Panc1 (cell line): ENCODE data around the gene CA5A.

Experiments
- CTCF ChIP-seq: fragments of 450-650 bp; IDR thresholded peaks from 2 replicates; pipeline ENCODE4 v1.5.1; 2017; ENCODE audit warnings: mild to moderate bottlenecking
- POLR2AphosphoS5 ChIP-seq: IDR thresholded peaks from 2 replicates; pipeline ENCODE4 v1.6.1; 2012; ENCODE audit warnings: mild to moderate bottlenecking, low read depth, low read length, moderate library complexity
- REST ChIP-seq, 2 experiments: IDR thresholded peaks; 2 replicates each; pipeline ENCODE4 v1.6.1; 2011 to 2012; ENCODE audit warnings: low read depth in 2 of 2, control low read depth in 1 of 2, low read length in 1 of 2, mild to moderate bottlenecking in 1 of 2, moderate library complexity in 1 of 2; ENCODE audit not compliant: insufficient read depth in 1 of 2
- SIN3A ChIP-seq: IDR thresholded peaks from 2 replicates; pipeline ENCODE4 v1.6.1; 2012; ENCODE audit warnings: low read depth, mild to moderate bottlenecking, low read length, moderate library complexity, borderline replicate concordance; ENCODE audit not compliant: insufficient read depth
- TCF7L2 ChIP-seq: IDR thresholded peaks from 2 replicates; pipeline ENCODE4 v1.6.1; 2011; ENCODE audit warnings: mild to moderate bottlenecking, low read depth, low read length, inconsistent platforms

- TF ChIP-seq CTCF (peak; percentile 92), SIN3A (no peak), REST (IDR thresholded peaks at IDR 0.05; ENCODE audit: insufficient read depth in 1 of 2, low read depth in 2 of 2, low read length in 1 of 2) (0 out of 4 replicates have a peak, but pooled peaks of 1 of the 2 experiments have one; percentile 41), POLR2AphosphoS5 (0 out of 2 replicates have a peak, but pooled peaks have one; percentile 35), TCF7L2 (no peak)
Observed at GRCh38 chr16:87850009-87851006, 86.0 kb downstream of the CA5A start.
